Measurements from ENCODE around the gene NTSR1. TPM values are rescaled to one million over a fixed set of nuclear protein-coding genes. Genes with fewer than 3 reads are reported as not detected.
A peak's percentile ranks its signal among the peaks of the same experiment; 100 is the strongest.

Gene NTSR1
- total RNA-seq, 1 experiment from 2014 or later, result 44.1 TPM

DNA sequence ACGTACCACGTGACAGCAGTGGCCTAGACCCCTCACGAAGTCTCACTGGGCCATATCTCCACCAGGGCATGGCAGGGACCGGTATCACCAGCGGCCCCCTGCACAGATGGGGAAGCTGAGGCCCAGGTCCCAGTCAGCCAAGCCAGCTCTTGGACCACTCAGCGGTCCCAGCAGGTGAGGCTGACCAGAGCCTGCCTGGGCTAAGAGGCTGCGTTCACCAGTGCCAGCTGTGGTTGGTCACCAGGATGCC is 85.0 kb downstream of the NTSR1 start:
- Histone ChIP-seq H3K4me1 (ENCODE audit: control insufficient read depth, insufficient read depth, low read length) (peaks cover 22% of the 10 kb centered on the region), H3K27ac (ENCODE audit: low read length) (peak overlapping the region; percentile 87), H3K27me3 (ENCODE audit: control insufficient read depth, insufficient read depth, low read length) (no peaks in the 10 kb centered on the region), H3K36me3 (ENCODE audit: control insufficient read depth, insufficient read depth, low read length) (peaks cover 3% of the 10 kb centered on the region; the same call in 1 of the 2 replicates), H3K9me3 (ENCODE audit: control insufficient read depth, insufficient read depth, low read depth, low read length) (no peaks in the 10 kb centered on the region), H3K4me3 (ENCODE audit: low read depth in 2 of 2, low read length in 2 of 2) (peak overlapping the region; percentile 29 to 53)
- BruUV-seq (replicated peaks), result no TSS peak
- ChIA-PET CTCF (interaction anchor here (1.0 to 1.3 kb wide), 4 partner anchors 14 to 168 kb away, joined by 3 to 8 read pairs (median 5); no protein-coding TSS in a partner anchor), POLR2A (interaction anchor here (0.9 kb wide), 1 partner anchor 9 kb away, joined by 9 read pairs; no protein-coding TSS in a partner anchor)
- in situ Hi-C loops (cut with HindIII; ENCODE audit: low pct_unique_long_range_greater_than_20kb, low sequenced_read_pairs), result no loop called here
- TF ChIP-seq, protein P1, sequence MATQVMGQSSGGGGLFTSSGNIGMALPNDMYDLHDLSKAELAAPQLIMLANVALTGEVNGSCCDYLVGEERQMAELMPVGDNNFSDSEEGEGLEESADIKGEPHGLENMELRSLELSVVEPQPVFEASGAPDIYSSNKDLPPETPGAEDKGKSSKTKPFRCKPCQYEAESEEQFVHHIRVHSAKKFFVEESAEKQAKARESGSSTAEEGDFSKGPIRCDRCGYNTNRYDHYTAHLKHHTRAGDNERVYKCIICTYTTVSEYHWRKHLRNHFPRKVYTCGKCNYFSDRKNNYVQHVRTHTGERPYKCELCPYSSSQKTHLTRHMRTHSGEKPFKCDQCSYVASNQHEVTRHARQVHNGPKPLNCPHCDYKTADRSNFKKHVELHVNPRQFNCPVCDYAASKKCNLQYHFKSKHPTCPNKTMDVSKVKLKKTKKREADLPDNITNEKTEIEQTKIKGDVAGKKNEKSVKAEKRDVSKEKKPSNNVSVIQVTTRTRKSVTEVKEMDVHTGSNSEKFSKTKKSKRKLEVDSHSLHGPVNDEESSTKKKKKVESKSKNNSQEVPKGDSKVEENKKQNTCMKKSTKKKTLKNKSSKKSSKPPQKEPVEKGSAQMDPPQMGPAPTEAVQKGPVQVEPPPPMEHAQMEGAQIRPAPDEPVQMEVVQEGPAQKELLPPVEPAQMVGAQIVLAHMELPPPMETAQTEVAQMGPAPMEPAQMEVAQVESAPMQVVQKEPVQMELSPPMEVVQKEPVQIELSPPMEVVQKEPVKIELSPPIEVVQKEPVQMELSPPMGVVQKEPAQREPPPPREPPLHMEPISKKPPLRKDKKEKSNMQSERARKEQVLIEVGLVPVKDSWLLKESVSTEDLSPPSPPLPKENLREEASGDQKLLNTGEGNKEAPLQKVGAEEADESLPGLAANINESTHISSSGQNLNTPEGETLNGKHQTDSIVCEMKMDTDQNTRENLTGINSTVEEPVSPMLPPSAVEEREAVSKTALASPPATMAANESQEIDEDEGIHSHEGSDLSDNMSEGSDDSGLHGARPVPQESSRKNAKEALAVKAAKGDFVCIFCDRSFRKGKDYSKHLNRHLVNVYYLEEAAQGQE (IDR thresholded peaks at IDR 0.05; ENCODE audit: insufficient read depth in 1 of 2, low read depth in 2 of 2, low read length in 1 of 2), result no peak
- TF ChIP-seq POLR2AphosphoS5 (IDR thresholded peaks at IDR 0.05; ENCODE audit: low read depth, low read length) (no peak), TCF7L2 (IDR thresholded peaks at IDR 0.05; ENCODE audit: low read depth, low read length) (no peak), SIN3A (IDR thresholded peaks at IDR 0.05; ENCODE audit: borderline replicate concordance, insufficient read depth, low read depth, low read length) (no peak)
- TF ChIP-seq, protein P2, sequence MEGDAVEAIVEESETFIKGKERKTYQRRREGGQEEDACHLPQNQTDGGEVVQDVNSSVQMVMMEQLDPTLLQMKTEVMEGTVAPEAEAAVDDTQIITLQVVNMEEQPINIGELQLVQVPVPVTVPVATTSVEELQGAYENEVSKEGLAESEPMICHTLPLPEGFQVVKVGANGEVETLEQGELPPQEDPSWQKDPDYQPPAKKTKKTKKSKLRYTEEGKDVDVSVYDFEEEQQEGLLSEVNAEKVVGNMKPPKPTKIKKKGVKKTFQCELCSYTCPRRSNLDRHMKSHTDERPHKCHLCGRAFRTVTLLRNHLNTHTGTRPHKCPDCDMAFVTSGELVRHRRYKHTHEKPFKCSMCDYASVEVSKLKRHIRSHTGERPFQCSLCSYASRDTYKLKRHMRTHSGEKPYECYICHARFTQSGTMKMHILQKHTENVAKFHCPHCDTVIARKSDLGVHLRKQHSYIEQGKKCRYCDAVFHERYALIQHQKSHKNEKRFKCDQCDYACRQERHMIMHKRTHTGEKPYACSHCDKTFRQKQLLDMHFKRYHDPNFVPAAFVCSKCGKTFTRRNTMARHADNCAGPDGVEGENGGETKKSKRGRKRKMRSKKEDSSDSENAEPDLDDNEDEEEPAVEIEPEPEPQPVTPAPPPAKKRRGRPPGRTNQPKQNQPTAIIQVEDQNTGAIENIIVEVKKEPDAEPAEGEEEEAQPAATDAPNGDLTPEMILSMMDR (IDR thresholded peaks at IDR 0.05), result no peak
- intact Hi-C loops (cut with micrococcal nuclease; ENCODE audit: unreplicated experiment), result loop anchor here (10.0 kb wide), 1 partner anchor 319 kb away; the partner anchor contains the start of gene GATA5
- ATAC-seq (peak; percentile 30; the same call in 1 of the 2 replicates), DNase-seq (ENCODE audit: low read depth, low spot score) (no peak)

- DNase-seq (ENCODE audit: low read depth, low spot score) (peak; percentile 52), ATAC-seq (peak; percentile 83)
- Histone ChIP-seq H3K9me3 (ENCODE audit: control insufficient read depth, insufficient read depth, low read depth, low read length) (no peaks in the 10 kb centered on the region), H3K4me3 (ENCODE audit: low read depth in 2 of 2, low read length in 2 of 2) (peak overlapping the region; percentile 51 to 73), H3K27me3 (ENCODE audit: control insufficient read depth, insufficient read depth, low read length) (no peaks in the 10 kb centered on the region), H3K4me1 (ENCODE audit: control insufficient read depth, insufficient read depth, low read length) (peaks cover 22% of the 10 kb centered on the region), H3K36me3 (ENCODE audit: control insufficient read depth, insufficient read depth, low read length) (peaks cover 3% of the 10 kb centered on the region), H3K27ac (ENCODE audit: low read length) (peak overlapping the region; percentile 87)
- in situ Hi-C loops (cut with HindIII; ENCODE audit: low pct_unique_long_range_greater_than_20kb, low sequenced_read_pairs) (no loop called here), intact Hi-C loops (cut with micrococcal nuclease; ENCODE audit: unreplicated experiment) (loop anchor here (10.0 kb wide), 1 partner anchor 319 kb away; the partner anchor contains the start of gene GATA5)
- TF ChIP-seq SIN3A (IDR thresholded peaks at IDR 0.05; ENCODE audit: borderline replicate concordance, insufficient read depth, low read depth, low read length) (0 out of 2 replicates have a peak, but pooled peaks have one; percentile 26), POLR2AphosphoS5 (IDR thresholded peaks at IDR 0.05; ENCODE audit: low read depth, low read length) (peak; percentile 88), TCF7L2 (IDR thresholded peaks at IDR 0.05; ENCODE audit: low read depth, low read length) (no peak; the same call in none of the 2 replicates)
- no TSS peak for BruUV-seq (replicated peaks)
- POLR2A ChIA-PET, result interaction anchor here (0.6 to 0.9 kb wide), 6 partner anchors 8 to 316 kb away, joined by 3 to 9 read pairs (median 4); no protein-coding TSS in a partner anchor
- CTCF ChIA-PET, result interaction anchor here (0.6 to 1.3 kb wide), 11 partner anchors 14 to 307 kb away, joined by 3 to 8 read pairs (median 4); partner anchors contain the start of gene NTSR1
Observed at GRCh38 chr20:62794007-62794724, 85.5 kb downstream of the NTSR1 start.

Measured in Panc1 (cell line).